AG08396 (cell line): ENCODE measurements around the gene SLC8B1.
"Not testable (repeated sequence)": the region's sequence is repeated elsewhere in the genome, so short reads cannot be mapped to it uniquely, and the experiment has no call there.

Source experiments
- DNase-seq: peaks from one replicate; pipeline ENCODE4 v3.0.0; 2012; ENCODE audit warnings: low spot score, mixed read lengths

Gene SLC8B1

GRCh38 chr12:113358381-113359132 lies 23.6 kb upstream of the SLC8B1 start, which contains the start of gene PLBD2:
Gene PLBD2 (plus strand): TSS chr12:113358587. CDS start chr12:113358601, 14 bp downstream.
- peak; percentile 99 for DNase-seq

GRCh38 chr12:113354192-113354591 lies 19.3 kb upstream of the SLC8B1 start:
- not testable (repeated sequence) for DNase-seq

- no peak for DNase-seq
These were observed 16.2 kb upstream of the SLC8B1 start for GRCh38 chr12:113351089-113351488.

DNA sequence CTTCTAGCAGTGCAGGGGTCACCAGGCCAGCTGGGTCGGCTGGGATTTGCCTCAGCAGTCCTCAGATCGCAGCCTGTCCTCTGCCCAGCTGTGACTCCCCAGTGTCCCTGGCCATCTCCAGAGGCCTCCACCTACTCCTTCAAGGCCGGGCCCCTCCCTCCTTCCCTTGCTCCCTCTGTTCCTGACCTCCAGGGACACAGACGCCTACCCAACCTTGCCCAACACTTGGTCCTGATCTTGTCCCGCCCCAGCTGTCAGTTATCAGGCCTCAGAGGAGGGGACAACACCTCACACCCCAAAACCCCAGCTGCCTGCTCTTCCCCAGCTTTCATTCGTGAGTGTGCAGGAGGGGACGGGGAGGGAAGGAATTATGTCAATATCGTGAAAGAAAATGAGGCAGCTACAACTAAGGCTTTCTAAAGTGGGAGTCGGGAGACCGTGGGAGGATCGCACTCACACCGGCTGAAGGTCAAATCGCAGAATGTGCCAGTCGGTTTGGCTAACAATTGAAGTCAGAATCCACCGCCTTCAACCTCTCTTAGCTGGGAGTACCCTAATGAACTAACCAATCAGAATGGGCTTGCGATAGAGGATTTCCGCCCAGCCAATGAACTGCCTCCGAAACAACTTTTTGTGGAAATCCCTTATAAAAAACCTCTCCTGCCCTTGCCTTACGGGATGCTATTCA lies 14.1 kb upstream of the SLC8B1 start:
- no peak for DNase-seq

DNA sequence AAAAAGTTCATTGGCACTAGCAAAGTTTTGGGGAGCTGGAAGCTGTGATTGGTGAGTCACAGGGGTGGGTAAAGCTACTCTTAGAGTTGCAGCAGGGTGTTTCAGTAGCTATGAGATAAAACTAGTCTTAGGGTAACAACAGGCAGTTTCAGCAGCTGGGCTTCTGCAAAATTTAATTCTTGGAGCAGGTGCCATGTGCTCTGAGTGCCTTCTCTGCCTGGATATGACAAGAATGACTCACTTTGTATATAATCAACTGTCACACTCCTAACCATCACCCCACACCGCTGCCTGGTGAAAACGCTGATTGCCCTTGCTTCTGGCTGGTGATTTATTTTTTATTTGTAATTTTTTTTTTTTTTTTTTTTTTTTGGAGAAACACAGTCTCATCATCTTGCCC lies 13.0 kb upstream of the SLC8B1 start:
- no peak for DNase-seq

DNA sequence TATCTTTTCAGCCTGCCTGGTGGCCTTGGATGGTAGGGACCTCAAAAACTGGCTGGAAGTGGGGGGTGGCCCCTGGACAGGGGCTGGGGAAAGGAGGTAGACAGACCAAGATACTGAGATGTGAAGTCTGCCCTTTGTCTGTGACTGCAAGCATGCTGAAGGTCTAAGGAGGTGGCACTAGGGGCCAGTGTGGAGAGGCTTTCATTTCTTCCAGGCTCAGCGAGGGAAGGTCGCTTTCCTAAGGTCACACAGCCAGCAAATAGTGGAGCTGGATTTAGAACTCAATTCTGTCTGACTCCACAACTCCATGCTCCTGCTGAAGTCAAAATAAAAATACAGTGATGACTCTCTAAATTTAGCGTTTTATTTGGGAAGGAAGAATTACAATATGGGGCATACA lies 12.2 kb upstream of the SLC8B1 start:
- no peak for DNase-seq

DNA sequence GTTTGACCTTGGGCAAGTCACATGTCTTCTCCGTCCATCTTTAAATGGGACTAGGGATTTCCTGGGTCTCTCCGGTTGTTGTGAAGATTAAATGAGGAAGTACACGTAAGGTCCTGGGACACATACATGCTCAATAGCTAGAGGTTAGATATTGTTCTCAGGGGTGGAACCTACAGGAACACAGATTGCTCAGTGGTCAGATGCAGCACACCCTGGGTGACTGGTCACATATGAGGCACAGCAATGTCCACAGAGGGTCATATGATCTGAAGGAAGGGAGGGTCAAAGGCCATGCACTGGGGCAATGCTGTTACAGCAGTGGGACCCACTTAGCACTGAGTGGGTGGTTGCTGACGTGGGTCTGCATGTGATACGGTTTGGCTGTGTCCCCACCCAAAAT lies 11.4 kb upstream of the SLC8B1 start:
- no peak for DNase-seq

DNA sequence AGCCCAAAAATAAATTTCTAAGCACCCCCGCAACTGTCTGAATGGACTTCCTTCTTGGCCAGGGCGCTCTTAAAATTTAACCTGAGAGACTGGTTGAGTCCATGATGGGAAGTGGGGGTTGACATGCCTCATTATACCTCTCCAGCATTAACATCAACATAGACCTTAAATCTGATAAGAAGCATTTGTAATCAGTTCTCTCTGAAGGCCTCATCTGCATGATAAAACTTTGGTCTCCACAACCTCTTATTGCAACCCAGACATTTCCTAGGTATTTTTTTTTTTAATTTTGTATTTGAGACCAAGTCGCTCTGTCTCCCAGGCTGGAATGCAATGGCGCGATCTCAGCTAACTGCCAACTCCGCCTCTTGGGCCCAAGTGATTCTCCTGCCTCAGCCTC lies 10.4 kb upstream of the SLC8B1 start:
- DNase-seq: no peak

GRCh38 chr12:113341535-113341934 lies 6.6 kb upstream of the SLC8B1 start:
- DNase-seq: no peak

DNA sequence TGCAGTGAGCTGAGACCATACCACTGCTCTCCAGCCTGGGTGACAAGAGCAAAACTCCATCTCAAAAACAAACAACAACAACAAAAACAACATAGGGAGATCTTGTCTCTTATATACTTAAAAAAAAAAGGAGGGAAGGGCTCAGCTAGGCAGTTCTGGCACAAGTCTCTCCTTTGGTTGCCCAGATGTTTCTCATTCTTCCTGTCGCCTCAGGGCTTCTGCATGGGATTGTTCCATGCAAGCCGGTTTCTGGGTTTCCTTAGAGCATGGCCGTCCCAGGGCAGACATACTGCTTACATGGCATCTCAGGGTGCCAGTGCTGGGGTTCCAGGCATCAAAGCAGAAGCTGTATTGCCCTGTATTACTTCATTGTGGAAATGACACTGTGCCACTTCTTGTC lies 5.2 kb upstream of the SLC8B1 start:
- DNase-seq: no peak

DNA sequence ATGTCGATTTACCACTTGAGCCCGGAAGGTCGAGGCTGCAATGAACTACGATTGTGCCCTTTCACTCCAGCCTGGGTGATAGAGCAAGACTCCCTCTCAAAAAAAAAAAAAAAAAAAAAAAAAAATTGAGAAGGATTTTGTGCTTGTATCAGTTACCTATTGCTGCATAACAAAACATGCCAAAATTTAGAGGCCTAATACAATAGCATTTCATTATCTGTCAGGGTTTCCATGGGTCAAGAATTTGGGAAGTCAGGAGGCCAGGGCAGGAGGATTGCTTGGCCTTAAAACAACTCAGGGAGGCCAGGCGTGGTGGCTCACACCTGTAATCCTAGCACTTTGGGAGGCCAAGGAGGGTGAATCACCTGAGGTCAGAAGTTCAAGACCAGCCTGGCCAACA lies 4.6 kb upstream of the SLC8B1 start:
- no peak for DNase-seq

DNA sequence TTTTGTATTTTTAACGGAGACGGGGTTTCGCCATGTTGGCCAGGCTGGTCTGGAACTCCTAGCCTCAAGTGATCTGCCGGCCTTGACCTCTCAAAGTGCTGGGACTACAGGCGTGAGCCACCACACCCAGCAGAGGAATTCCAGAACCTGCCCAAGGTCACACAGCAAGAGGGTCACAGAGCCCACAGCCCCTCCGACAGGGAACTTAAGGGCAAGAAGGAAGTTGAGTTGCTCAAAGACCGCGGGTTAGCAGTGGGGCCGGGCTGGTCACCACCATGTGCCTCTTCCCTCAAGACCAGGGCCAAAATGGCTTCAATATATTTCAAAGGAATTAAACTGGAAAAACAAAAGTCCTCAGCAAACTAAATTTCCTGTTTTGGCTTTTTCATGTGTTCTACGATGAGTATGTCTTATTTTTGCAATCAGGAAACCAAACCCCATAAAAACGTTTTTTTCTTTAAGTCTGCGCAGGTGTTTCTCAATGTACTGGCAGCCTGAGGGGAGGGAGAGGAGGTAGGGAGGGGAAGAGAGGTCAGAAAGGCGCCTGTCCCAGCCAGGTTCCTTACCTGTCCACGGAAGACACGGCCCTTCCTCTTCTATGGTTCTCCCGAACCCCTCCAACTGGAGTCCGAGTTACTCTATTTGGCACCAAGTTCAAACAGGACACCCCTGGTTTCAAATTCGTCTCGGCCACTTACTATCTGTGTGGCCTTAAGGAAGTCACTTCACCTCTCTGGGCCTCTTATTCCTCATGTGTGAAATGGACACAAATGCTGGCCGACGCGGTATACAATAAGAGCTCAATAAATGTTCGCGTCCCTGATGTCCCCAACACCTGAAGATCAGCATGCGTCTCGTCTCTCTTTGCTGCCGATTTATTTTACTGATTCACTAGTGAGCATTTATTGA lies 778 bp downstream of the SLC8B1 start:
- DNase-seq: no peak

DNA sequence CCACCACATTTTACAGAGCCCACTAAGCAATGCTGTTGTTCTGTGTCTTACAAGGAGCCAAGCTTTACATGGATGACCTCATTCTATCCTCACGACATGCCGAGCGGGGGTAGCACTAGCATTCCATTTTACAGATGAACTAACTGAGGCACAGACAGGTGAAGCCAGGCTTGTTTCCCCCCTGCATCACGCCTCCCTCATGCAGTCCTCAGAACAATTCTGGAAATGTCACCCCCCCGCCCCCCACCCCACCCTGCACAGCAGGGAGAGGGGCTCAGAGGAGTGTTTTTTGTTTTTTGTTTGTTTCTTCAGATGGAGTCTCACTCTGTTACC lies 1.5 kb downstream of the SLC8B1 start:
- DNase-seq: no peak

DNA sequence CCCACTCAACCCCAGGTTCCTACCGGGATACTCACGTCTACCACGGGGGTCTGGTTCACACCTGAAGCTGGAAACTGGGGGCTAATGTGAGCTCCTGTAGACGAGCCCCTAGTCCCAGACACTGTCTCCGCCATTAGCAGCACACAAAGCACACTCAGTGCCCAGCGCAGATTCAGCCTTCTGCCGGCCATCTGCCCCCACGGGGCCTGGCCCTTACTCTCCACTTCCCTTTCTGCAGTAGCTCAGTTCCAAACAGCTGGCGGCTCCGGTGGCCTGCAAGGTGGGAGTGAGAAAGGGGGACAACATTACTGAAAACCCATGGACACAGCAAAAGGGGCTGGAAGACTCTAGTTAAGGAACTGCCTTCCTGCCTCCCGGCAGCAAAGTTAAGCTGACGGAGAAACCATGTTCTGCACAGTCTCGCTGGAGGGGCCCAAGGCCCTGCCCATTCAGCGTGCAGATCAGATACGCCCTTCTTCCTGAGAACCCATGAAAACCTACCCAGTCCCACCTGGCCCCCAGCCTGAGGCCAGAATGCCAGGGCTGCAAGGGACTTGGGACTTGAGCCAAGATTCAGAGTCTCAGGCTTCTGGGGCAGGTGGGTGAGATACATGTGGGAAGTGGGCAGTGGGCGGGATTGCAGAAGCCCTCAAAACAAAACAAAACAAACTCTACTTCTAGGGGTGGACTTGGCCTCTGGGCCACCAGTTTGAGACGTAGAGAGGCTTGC lies 2.1 kb downstream of the SLC8B1 start:
- DNase-seq: no peak

GRCh38 chr12:113330505-113330904 lies 4.4 kb downstream of the SLC8B1 start:
- DNase-seq: no peak

- DNase-seq: no peak
These were observed 5.0 kb downstream of the SLC8B1 start for GRCh38 chr12:113329791-113330417.

DNA sequence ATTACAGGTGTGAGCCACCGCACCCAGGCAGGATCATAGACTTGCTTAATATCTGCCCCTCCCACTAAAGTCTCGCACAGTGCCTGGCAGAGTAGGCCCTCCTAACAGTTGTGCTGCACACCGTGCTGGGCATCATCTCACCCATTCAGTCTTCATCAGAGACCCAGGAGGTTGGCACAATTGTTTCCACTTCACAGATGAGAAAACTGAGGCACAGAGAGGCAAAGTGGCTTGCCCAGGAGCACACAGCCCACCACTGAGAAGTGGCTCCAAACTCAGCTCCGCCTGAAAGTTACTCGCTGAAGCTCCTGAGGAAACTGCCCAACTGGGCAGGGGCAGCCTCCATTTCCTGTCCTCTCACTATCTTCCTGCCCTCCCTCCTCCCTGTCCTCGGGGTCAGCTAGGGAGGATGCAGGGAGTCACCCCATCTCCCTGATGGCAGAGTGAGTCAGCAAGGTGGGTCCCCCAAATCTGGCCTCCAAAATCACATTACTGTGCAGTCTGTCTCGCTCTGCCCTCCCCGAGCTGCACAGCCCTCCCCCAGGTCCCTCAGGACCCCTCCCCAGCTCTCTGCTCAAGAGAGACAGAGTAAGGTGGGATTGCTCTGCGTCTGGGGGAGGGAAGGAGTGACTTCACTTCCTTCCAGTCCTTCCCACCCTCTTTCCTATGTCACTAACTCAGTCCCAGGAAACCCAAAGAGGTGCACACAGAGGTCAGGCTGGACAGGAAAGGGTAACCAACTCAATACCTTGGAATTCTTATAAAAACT lies 5.7 kb downstream of the SLC8B1 start:
- no peak for DNase-seq

DNA sequence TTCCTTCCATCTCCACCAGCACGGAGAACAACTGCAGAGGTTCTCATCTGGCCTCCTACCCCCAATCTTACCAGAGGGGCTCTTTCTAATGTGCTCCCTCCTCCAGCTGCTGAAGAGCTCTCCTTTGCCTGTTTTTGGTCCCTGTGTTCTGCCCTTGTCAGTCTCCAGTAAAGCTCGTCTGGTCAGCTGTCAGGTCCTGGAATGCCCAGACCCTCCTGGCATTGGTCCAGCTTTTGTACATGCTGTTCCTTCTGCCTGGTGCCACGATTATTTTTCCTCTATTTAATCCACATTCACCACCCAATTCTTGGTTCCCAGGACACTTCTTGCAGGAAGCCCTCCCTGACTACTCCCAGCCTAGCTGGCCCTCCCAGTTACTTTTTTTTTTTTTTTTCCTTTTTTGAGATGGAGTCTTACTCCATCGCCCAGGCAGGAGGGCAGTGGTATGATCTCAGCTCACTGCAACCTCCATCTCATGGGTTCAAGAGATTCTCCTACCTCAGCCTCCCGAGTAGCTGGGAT lies 6.5 kb downstream of the SLC8B1 start:
- no peak for DNase-seq

DNA sequence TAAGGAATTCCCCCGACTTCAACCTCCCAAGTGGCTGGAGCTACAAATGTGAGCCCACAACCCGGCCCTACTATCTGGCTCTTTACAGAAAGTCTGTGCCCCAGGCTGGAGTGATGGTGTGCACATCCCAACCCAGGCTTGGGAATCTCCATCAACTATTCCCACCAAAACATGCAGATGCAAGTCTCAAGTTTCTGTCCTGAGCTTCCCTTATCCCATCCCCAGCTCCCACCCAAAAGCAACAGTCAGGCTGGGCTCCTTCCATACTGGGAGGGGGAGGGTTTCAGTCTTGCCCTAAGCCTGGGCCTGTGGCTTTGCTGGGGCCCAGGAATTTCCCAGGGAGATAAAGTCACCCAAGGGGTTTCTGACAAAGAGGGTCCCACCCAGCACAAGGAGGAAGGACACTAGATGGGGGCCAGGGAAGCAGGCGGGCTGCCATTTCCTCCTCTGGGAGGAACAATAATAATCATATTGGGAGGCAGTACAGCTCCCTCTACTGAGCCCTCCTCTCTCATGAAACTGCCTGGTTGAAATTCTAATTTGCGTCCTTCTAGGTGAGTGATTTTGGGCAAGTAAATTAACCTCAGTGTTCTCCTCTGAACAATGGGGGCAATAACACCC lies 8.0 kb downstream of the SLC8B1 start:
- no peak for DNase-seq

GRCh38 chr12:113325916-113326315 lies 9.0 kb downstream of the SLC8B1 start:
- peak; percentile 47 for DNase-seq
